Measurements from ENCODE around the gene ACRBP.

GRCh38 chr12:6652391-6652790 is 5.2 kb upstream of the ACRBP start:
- TF ChIP-seq CTCF (IDR thresholded peaks at IDR 0.05) (no peak), POLR2AphosphoS5 (IDR thresholded peaks at IDR 0.05) (no peak)

Measured in esophagus muscularis mucosa (tissue), 3 donors.